K562 (cell line): ENCODE measurements around the gene CARMIL1. TPM values are rescaled to one million over a fixed set of nuclear protein-coding genes. Genes with fewer than 3 reads are reported as not detected.

Source experiments
- ATAC-seq: fragments of 200-7000 bp; cut with Tn5 transposase; 3 replicates; pipeline ENCODE4 v1.9.1; 2020; ENCODE audit warnings: moderate library complexity
- BruUV-seq: library from RNA; stranded (reverse); fragments of 400-500 nt; replicated peaks from 2 replicates; lab custom pipeline; 2021; lab: Mats Ljungman, UMichigan
- CTCF ChIA-PET: fragments of 300-600 bp; formaldehyde crosslinking; extraction: SDS; loops from one replicate; lab custom pipeline; 2021; ENCODE audit warnings: low intra/inter-chr PET ratio; lab: Yijun Ruan, JAX
- POLR2A ChIA-PET: fragments of 300-600, 350-650 bp; sonication (Branson Sonifier 250); formaldehyde crosslinking; extraction: SDS; loops from one replicate; lab custom pipeline; 2021; ENCODE audit warnings: antibody characterized with exemption, inconsistent platforms; lab: Yijun Ruan, JAX
- DNase-seq, 4 experiments: peaks; one replicate each; pipeline versions ENCODE4 v3.0.0 to v3.0.0-alpha.2; 2011 to 2018; ENCODE audit warnings: low spot score in 3 of 4, mixed read lengths in 3 of 4; ENCODE audit errors: extremely low read depth in 1 of 4
- FAIRE-seq: peaks from 2 replicates; lab custom pipeline; 2011; peaks lifted over from hg19 to GRCh38; lab: Jason Lieb, UNC
- H2AFZ ChIP-seq: 2 replicates; pipeline ENCODE4 v1.6.0; 2011; ENCODE audit warnings: low read depth, low read length, control low read depth, inconsistent platforms
- H3K27ac ChIP-seq: fragments of 200-600 bp; 3 replicates; pipeline ENCODE4 v1.8.0; 2011; ENCODE audit warnings: low read depth, mild to moderate bottlenecking, control low read depth, inconsistent platforms, low read length, moderate library complexity, mixed read lengths; ENCODE audit errors: extremely low read depth
- H3K27me3 ChIP-seq, 2 experiments: fragments of 300-600 bp in 1 of 2; 2 replicates in 1 of 2; 3 replicates in 1 of 2; pipeline versions ENCODE4 v1.6.0 to v1.8.0; 2011; ENCODE audit warnings: inconsistent platforms in 2 of 2, low read length in 2 of 2, mild to moderate bottlenecking in 1 of 2, mixed read lengths in 1 of 2, moderate library complexity in 1 of 2; ENCODE audit not compliant: control insufficient read depth in 2 of 2, insufficient read depth in 2 of 2
- H3K36me3 ChIP-seq: fragments of 300-600 bp; 3 replicates; pipeline ENCODE4 v1.8.0; 2011; ENCODE audit warnings: mild to moderate bottlenecking, low read length, inconsistent platforms; ENCODE audit not compliant: control insufficient read depth, insufficient read depth
- H3K4me1 ChIP-seq, 2 experiments: fragments of 200-600 bp in 1 of 2; replicated peaks in 1 of 2; 2 replicates in 1 of 2; 3 replicates in 1 of 2; pipeline versions ENCODE4 v1.5.1 to v1.8.0; 2011; ENCODE audit warnings: inconsistent platforms in 2 of 2, low read length in 2 of 2, mild to moderate bottlenecking in 1 of 2, mixed read lengths in 1 of 2, moderate library complexity in 1 of 2; ENCODE audit not compliant: control insufficient read depth in 2 of 2, insufficient read depth in 2 of 2
- H3K4me2 ChIP-seq: 2 replicates; pipeline ENCODE4 v1.6.1; 2011; ENCODE audit warnings: low read length, control low read depth, inconsistent platforms, mixed read lengths; ENCODE audit not compliant: insufficient read depth
- H3K4me3 ChIP-seq: fragments of 200-600 bp; sonication (generic), shearing (Covaris generic); 2 replicates; pipeline ENCODE4 v1.5.1; 2016; ENCODE audit warnings: control low read depth, inconsistent platforms
- H3K79me2 ChIP-seq: fragments of 200-600 bp; 3 replicates; pipeline ENCODE4 v1.8.0; 2011; ENCODE audit warnings: low read length, inconsistent platforms; ENCODE audit not compliant: control insufficient read depth, insufficient read depth
- H3K9ac ChIP-seq, 2 experiments: 2 replicates each; pipeline versions ENCODE4 v1.6.0 to v1.6.1; 2011; ENCODE audit warnings: low read depth in 2 of 2, low read length in 2 of 2, control low read depth in 1 of 2, inconsistent platforms in 1 of 2, mild to moderate bottlenecking in 1 of 2, mixed read lengths in 1 of 2; ENCODE audit not compliant: insufficient read depth in 1 of 2
- H3K9me1 ChIP-seq: one replicate; pipeline ENCODE4 v1.6.0; 2011; ENCODE audit warnings: inconsistent platforms, mild to moderate bottlenecking, low read length, moderate library complexity; ENCODE audit not compliant: control insufficient read depth, insufficient read depth
- H3K9me3 ChIP-seq: replicated peaks from 2 replicates; pipeline ENCODE4 v1.5.1; 2011; ENCODE audit warnings: low read depth, low read length, inconsistent platforms; ENCODE audit not compliant: control insufficient read depth, insufficient read depth
- H4K20me1 ChIP-seq: replicated peaks from 2 replicates; pipeline ENCODE4 v1.6.1; 2011; ENCODE audit warnings: low read length, inconsistent platforms, mixed read lengths; ENCODE audit not compliant: control insufficient read depth, insufficient read depth
- ADNP ChIP-seq: fragments of 200-800 bp; sonication (Bioruptor generic); IDR thresholded peaks from 2 replicates; pipeline ENCODE4 v1.6.1; 2016; ENCODE audit warnings: missing genetic modification characterization, missing compliant biosample characterization
- C11orf30 ChIP-seq: fragments of 450-650 bp; IDR thresholded peaks from 2 replicates; pipeline ENCODE4 v1.6.1; 2016; ENCODE audit warnings: low read depth, mild to moderate bottlenecking
- CTCFL ChIP-seq: IDR thresholded peaks from 2 replicates; pipeline ENCODE4 v1.6.1; 2011; ENCODE audit warnings: borderline replicate concordance, low read depth, mild to moderate bottlenecking, moderate library complexity, low read length; ENCODE audit not compliant: insufficient read depth, poor library complexity, severe bottlenecking
- EZH2 ChIP-seq: IDR thresholded peaks from 2 replicates; pipeline ENCODE4 v1.6.1; 2012; ENCODE audit warnings: low read depth, mild to moderate bottlenecking, inconsistent platforms, low read length, borderline replicate concordance
- FOXP1 ChIP-seq: sonication (generic); formaldehyde crosslinking; IDR thresholded peaks from 2 replicates; pipeline ENCODE4 v1.8.0; 2022; ENCODE audit warnings: mild to moderate bottlenecking, missing genetic modification reagents
- GABPB1 ChIP-seq: sonication (generic); formaldehyde crosslinking; IDR thresholded peaks from 2 replicates; pipeline ENCODE4 v1.8.0; 2022; ENCODE audit warnings: mild to moderate bottlenecking, missing genetic modification reagents
- HNRNPK ChIP-seq: fragments of 200-400 bp; formaldehyde crosslinking; IDR thresholded peaks from one replicate; pipeline ENCODE4 v1.6.1; 2018; ENCODE audit warnings: mild to moderate bottlenecking, low read depth, low read length; ENCODE audit not compliant: poor library complexity, severe bottlenecking
- LEF1 ChIP-seq: fragments of 450-650 bp; IDR thresholded peaks from 2 replicates; pipeline ENCODE4 v1.6.1; 2016; ENCODE audit warnings: mild to moderate bottlenecking
- MAFF ChIP-seq: IDR thresholded peaks from 2 replicates; pipeline ENCODE4 v1.6.1; 2012; ENCODE audit warnings: low read length, improper control_type of control experiment
- MAFG ChIP-seq: fragments of 450-650 bp; conservative IDR thresholded peaks from 2 replicates; pipeline ENCODE4 v1.6.1; 2016; ENCODE audit warnings: missing genetic modification characterization, missing compliant biosample characterization
- MAFK ChIP-seq: IDR thresholded peaks from 2 replicates; pipeline ENCODE4 v1.6.1; 2011; ENCODE audit warnings: low read length, improper control_type of control experiment
- MITF ChIP-seq: IDR thresholded peaks from 2 replicates; pipeline ENCODE4 v1.6.1; 2014; ENCODE audit warnings: antibody characterized with exemption
- PYGO2 ChIP-seq: fragments of 450-650 bp; IDR thresholded peaks from 2 replicates; pipeline ENCODE4 v1.6.1; 2016; ENCODE audit warnings: mild to moderate bottlenecking, missing genetic modification characterization, moderate library complexity, missing compliant biosample characterization
- SP1 ChIP-seq: sonication (generic); formaldehyde crosslinking; IDR thresholded peaks from 2 replicates; pipeline ENCODE4 v1.8.1; 2022; ENCODE audit warnings: mild to moderate bottlenecking, missing genetic modification reagents
- ZHX1 ChIP-seq: fragments of 150-350 bp; conservative IDR thresholded peaks from 2 replicates; pipeline ENCODE4 v1.6.1; 2014; ENCODE audit warnings: low read length
- ZKSCAN8 ChIP-seq: fragments of 200-800 bp; sonication (Bioruptor generic); IDR thresholded peaks from 2 replicates; pipeline ENCODE4 v1.6.1; 2016; ENCODE audit warnings: missing genetic modification characterization, missing compliant biosample characterization
- ZNF212 ChIP-seq: fragments of 450-650 bp; formaldehyde crosslinking; IDR thresholded peaks from 2 replicates; pipeline ENCODE4 v1.4.0; 2020; ENCODE audit warnings: mild to moderate bottlenecking
- ZNF316 ChIP-seq: fragments of 450-650 bp; IDR thresholded peaks from 2 replicates; pipeline ENCODE4 v1.6.1; 2016
- ZNF77 ChIP-seq: fragments of 250-450 bp; sonication (Bioruptor Pico); IDR thresholded peaks from 2 replicates; pipeline ENCODE4 v1.5.0; 2020
- WGBS: fragments of 100-300 bp; shearing (Covaris generic); methylation state at CpG from one replicate; pipeline ENCODE4 v1.1.6; 2016; ENCODE audit warnings: low coverage, mixed read lengths; ENCODE audit not compliant: insufficient coverage; ENCODE audit errors: missing lambda C conversion rate; 5-methylcytosine and 5-hydroxymethylcytosine counted together
- in situ Hi-C: fragments of 300-500 bp; cut with MboI; formaldehyde crosslinking; loops from 4 replicates; pipeline ENCODE4 v1.15.0; 2018; ENCODE audit warnings: inconsistent platforms, mixed read lengths
- intact Hi-C: fragments of 100-400 bp; cut with micrococcal nuclease; formaldehyde crosslinking; loops from 2 replicates; pipeline ENCODE4 v1.14.2; 2022
- polyA plus RNA-seq, 8 experiments: library from polyadenylated mRNA; depleted of rRNA in 4 of 8; stranded (reverse) in 5 of 8; unstranded in 3 of 8; fragments of >200 nt; fragmentation: Nextera tagmentation in 2 of 8; fragmentation: Illumina TruSeq in 1 of 8; extraction: Ambion mirVana in 2 of 8; extraction: Trizol in 1 of 8; gene quantifications; 2 replicates each; pipeline versions ENCODE4 v1.2.1 to v1.2.3, GENCODE V29; 2011 to 2014; ENCODE audit warnings: inconsistent platforms in 1 of 8, missing spikeins in 1 of 8
- total RNA-seq, 7 experiments: library from RNA; depleted of rRNA in 6 of 7; stranded (reverse); fragments of >200 nt in 6 of 7; fragmentation: Illumina TruSeq in 2 of 7; extraction: Trizol in 2 of 7; gene quantifications; 2 replicates each; pipeline versions ENCODE4 v1.2.1 to v1.2.3, GENCODE V29; 2011 to 2021; ENCODE audit warnings: low replicate concordance in 1 of 7

The CARMIL1 gene
- total and polyA plus RNA-seq, 9 of the 15 experiments (the other 6 are each of a cell fraction or from before 2014, with no cell fraction given), result 0.04 to 0.32 (median 0.10) TPM; not detected in 1

GRCh38 chr6:25613415-25613814 lies 334.2 kb downstream of the CARMIL1 start:
- Histone ChIP-seq H3K4me3 (no peak overlapping the region), H3K9me3 (no peaks in the 10 kb centered on the region), H3K36me3 (no peaks in the 10 kb centered on the region), H3K27me3 (peaks cover 2 to 4% of the 10 kb centered on the region in 2 experiments; a peak in 3 of 5 replicates), H2AFZ (no peak overlapping the region), H3K79me2 (no peaks in the 10 kb centered on the region), H3K9ac (no peak overlapping the region), H3K4me1 (peaks cover 0 to 5% of the 10 kb centered on the region in 2 experiments; a peak in 2 of 5 replicates), H4K20me1 (no peaks in the 10 kb centered on the region), H3K9me1 (no peaks in the 10 kb centered on the region), H3K27ac (no peak overlapping the region), H3K4me2 (no peak overlapping the region)
- FAIRE-seq (no peak), DNase-seq (no peak), ATAC-seq (no peak)
- ChIA-PET CTCF (no interaction called here), POLR2A (no interaction called here)
- in situ Hi-C loops (no loop called here), intact Hi-C loops (no loop called here)
- BruUV-seq, result no TSS peak
- WGBS, result 5% methylated on average over 1 of the region's 1 CpG
- TF ChIP-seq GABPB1 (no peak), MAFG (tag) (peak; percentile 73), ZHX1 (no peak), MAFK (peak; percentile 77), LEF1 (no peak), SP1 (CRISPR knock-in tag) (no peak), ZNF77 (CRISPR knock-in tag) (no peak), ZNF212 (CRISPR knock-in tag) (no peak), ZKSCAN8 (no peak), EZH2 (no peak), MITF (no peak), MAFF (peak; percentile 79), ZNF316 (peak; percentile 82), ADNP (tag) (no peak), PYGO2 (tag) (no peak), CTCFL (no peak), HNRNPK (no peak), C11orf30 (peak; percentile 72), FOXP1 (no peak)
